SKM-1 (cell line): ENCODE measurements around the gene ZBTB46.

Experiments used
- DNase-seq: peaks from one replicate; lab custom pipeline; 2025; ENCODE audit not compliant: unreplicated experiment; lab: John Stamatoyannopoulos, UW

ZBTB46 gene

GRCh38 chr20:63768591-63769515, 62.2 kb downstream of the ZBTB46 start:
- DNase-seq: no peak

DNA sequence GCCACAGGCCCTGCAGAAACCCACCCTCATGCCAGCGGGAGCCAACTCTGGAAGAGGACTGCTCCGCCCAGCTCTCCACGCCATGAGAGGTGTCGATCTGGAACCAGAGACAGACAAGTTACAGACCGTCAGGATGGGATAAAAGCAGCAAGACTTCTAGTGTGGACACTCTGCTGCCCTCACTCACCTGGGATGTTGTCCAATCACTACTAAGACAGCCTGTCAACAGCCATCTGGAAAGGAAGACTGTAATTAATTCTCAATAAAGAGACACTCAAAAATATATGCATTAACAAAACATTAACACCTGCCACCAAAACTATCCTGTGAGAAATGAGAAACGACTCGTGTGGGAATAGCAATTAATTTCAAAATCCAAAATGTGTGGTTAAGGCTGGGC, 63.2 kb downstream of the ZBTB46 start:
- no peak for DNase-seq

DNA sequence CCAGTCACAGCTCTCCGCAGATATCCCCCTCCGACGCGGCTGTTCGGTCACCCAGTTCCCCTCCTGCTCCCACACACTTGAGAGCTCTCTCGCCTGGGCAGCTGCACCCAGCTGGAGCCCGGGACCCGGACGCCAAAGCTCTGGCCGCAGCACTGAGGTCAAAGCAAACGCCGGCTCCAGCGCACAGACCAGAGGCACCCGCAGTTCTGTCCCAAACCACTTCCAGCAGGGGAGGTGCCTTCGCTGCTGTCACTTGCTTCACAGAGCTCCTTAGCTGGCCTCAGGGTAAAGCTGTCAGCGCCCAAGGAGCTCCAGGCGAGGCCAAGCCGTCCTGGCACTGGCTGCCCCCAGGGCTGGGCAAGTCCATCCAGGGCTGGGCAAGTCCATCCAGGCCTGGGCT, 63.6 kb downstream of the ZBTB46 start:
- DNase-seq: no peak

DNA sequence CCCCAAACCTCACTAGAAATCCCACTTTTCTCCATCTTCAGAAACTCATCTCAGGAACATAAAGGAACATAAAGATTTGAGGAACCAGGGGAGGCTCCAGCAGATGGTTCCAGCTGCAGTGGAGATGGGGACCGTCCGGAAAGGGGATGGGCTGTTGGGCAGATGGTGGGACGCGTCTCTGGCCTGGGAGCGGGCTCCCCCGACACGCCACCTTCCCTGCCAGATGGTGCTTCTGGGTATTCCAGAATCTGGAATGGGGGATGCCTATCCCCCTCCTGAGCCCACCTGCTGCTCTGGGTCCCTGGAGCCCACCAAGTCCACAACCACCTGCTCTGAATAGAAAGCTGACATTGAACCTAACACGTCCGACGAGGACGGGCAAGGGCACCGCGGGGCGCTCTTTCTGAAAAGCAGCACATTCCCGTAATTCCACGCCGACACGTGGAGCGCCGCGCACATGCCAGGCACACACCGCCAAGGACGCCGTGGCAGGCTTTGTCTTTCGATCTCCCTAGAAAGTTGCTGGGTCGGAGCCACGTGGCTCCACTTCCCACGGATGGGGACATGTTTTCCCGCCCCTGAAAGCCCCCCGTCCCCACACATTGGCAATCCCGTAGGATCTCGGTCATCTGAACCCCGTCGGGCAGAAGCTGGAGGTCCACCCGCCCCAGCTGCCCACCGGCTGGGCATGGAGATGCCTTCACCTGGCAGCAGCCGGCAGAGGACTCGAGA, 64.2 kb downstream of the ZBTB46 start:
- no peak for DNase-seq

- no peak for DNase-seq
These were observed 65.2 kb downstream of the ZBTB46 start for GRCh38 chr20:63765902-63766301.

DNA sequence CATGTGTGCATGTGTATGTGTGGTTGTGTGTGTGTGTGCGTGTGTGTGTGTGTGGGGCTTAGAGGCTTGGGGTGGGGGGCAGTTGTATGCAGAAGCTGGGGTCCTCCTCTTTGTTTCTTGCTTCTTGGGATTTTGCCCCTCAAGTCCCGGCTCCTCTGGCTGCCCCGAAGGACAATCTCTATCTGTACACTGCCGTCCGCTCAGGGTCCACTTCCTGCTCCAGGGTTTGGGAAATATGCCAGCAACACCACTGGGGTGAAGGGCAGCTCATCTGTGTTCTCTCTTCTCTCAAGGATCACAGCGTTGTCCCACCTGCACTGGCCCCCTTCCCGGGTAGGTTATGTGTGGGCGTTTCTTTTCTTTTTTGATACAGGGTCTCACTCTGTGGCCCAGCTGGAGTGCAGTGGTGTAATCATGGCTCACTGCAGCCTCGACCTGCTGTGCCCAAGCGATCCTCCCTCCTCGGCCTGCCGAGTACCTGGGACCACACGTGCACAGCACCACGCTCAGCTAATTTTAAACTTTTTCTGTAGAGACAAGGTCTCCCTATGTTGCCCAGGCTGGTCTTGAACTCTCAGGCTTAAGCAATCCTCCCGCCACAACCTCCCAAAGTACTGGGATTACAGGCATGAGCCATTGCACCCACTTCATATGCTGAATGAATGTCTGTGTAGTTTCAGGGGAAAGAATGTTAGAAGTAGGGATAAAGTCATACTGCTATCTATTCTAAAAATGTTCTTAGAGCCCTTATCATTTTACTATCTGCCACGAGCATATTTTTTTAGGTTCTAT, 65.8 kb downstream of the ZBTB46 start:
- DNase-seq: no peak

GRCh38 chr20:63759377-63759901, 71.6 kb downstream of the ZBTB46 start:
- DNase-seq: no peak

DNA sequence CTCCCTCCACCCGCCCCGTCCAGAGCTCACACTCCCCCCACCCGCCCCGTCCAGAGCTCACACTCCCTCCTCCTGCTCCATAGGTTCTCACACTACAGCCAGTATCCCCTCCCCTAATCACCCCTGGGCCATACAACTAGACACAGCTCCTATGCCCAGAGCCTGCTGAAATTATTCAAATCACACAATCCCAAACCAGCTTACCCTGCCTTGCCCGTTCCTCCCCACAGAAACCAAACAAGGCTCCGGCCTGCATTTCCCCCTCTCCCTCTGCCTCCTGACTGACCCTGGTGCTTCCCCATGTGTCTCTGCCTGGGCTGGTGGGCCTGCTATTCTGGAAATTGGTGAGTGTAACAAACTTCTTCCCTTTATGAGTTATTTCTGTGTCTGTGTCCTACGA, 72.9 kb downstream of the ZBTB46 start:
- no peak for DNase-seq

- DNase-seq: no peak
These were observed 74.4 kb downstream of the ZBTB46 start for GRCh38 chr20:63756648-63756991.

DNA sequence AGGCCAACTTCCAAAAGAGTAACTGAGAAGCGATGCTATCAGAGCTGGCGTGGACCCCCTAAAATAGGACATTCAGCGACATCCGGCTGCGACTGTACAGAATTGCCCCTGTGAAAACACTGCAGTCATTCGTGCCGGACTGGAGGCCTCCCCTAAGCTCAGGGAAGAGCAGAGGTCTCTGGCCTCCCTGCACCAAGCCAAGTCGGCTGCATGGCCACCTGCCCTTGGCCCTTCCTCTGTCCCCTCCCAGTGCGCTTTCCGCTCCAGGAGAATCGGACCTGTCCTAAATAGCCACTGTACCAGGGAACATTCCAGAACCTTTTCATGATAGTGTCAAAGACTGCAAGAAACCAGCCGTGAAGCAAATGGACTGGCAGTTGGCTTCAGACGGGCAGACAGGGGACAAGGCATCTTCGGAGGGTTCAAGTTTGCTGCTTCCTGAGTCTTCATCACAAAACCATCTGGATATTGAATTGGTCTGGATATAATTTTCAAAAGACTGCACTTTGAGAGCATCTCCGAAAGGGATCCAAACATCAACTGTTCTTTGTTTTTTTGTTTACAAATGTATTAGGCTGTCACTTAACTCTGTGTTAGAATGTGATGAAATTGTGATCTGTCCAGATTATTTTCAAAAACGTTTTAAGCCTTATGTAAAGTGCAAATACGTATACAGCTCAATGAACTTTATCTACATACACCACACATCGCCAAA, 75.0 kb downstream of the ZBTB46 start:
- no peak for DNase-seq

- no peak for DNase-seq
These were observed 77.1 kb downstream of the ZBTB46 start for GRCh38 chr20:63754008-63754407.

DNA sequence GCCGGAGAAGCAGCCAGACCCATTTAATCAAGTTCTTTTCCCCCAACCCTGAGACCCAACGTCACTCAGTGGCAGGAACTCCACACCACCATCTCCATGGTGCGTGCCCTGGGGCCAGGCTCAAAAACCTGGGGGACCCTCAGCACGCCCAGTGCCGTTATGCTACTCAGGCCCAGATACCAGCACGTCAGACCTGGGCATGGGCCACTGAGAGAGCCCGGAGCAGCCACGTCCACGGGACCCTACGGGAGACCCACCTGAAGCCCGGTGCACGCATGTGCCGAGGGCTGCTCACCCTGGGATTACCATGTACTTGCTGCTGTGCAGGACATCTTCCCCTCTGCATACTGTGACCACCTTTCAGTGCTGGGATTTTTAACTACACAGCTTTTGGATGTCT, 77.7 kb downstream of the ZBTB46 start:
- no peak for DNase-seq

DNA sequence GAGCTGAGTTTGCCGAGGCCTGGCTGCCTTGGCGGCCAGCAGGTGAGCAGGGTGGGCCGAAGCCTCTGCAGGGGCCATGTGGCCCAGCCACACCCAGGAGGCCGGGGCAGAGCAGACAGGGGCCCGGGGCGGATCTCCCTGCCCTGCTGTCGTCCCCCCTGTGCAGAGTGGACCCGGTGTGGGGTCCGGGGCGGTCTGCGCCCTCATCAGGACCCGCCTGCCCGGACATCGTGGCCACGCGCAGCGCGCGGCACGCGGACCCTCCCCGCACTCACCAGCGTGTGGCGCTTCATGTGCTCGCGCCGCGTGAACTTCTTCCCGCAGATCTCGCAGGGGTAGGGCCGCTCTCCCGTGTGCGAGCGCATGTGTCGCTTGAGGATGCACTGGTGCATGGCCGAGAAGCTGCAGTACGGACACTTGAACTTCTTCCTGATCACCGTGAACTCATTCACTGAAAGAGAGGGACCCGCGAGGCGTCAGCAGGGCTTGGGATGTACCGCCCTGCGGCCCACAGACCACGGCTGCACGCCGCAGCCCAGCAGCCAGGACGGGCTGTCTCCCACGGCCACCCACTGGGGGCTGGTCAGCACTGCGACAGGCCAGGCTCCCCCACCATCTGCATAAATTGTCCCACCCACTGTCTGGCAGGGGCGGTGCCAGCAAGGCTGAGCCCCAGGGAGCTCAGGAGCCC, 78.5 kb downstream of the ZBTB46 start:
- no peak for DNase-seq

GRCh38 chr20:63751471-63752271, 79.4 kb downstream of the ZBTB46 start:
- DNase-seq: no peak

DNA sequence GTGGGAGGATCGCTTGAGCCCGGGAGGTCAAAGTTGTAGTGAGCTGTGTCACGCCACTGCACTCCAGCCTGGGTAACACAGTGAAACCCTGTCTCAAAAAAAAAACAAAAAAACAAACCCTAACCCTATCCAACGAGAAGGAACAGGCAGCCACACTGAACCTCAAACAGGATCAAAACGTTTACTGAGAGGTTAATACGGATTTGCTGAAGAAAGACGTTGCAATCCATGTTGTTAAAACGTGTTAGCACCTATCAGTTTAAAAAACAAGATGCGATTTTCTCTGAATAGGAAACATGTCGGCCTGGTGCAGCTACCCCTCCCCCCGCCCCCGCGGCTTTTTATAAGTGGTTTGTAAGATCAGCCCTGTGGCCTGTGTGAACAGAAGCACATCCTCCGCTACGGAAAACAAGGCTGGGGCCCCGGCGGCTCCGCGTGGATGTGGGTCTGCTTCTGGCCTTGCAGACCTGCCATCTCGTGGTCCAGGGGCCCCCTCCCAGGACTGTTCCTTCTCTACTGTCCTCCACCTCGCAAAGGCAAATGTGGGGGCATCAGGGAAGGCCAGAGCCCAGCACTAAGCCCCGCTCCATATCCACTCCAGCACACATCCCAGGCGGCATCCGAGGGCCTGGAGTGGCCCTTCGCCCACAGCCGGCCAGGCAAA, 80.1 kb downstream of the ZBTB46 start:
- no peak for DNase-seq

DNA sequence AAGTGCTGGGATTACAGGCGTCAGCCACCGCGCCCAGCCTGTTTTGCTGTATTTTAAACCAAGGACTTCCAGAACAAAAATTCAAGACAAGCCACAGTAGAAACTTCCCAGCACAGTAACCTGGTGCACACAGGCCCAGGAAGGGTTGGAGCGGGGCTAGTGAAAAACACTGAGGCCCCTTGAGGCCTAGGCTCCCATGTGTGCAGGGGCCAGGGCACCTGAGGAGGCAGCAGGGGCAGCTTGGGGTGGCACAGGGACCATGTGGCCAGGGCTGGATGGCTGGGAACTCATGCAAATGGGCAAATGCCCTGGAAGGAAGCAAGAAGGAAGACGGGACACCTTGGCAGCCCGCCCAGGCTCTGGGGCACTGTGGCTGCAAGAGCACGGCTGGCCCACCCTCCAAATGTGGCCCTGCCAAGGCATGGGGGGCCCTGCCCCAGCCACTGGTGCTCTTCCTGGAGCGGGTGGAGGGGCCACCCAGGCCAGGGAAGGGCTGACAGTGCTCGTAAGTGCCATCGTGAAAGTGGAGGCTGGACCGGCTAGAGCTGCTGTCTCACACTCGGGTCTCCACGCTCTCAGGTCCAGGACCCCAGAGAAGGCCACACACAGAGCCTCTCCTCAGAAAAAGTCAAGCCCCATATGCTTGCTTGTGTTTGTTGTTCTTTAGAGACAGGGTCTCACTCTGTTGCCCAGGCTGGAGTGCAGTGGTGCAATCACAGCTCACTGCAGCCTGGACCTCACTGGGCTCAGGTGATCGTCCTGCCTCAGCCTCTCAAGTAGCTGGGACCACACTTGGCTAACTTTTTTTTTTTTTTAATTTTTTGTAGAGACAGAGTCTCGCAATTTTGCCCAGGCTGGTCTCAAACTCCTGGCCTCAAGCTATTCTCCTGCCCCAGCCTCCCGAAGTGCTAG, 81.2 kb downstream of the ZBTB46 start:
- DNase-seq: no peak

DNA sequence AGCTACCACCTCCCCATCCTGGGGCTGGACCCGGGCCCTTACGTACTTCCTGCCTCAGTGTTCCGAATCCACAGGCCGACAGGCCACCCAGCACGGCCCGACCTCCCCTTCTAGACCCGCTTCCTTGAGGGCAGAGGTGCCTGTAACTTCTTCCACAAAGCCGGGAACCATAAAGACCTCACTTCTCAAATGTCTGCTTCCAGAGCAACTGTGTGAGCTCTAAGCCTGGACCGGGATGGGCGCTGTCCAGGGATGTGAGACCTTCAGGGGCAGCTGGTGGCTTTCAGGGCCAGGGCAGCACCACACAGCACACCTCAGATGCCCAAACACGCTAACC, 82.2 kb downstream of the ZBTB46 start:
- DNase-seq: no peak
